ENCODE measurements around the gene SETD4.

Gene SETD4

GRCh38 chr21:36044056-36044455, 16.3 kb downstream of the SETD4 start:
- DNase-seq, result no peak

- no peak for DNase-seq
Measured at GRCh38 chr21:36041910-36042309, 18.4 kb downstream of the SETD4 start.

- no peak for DNase-seq
Measured at GRCh38 chr21:36040389-36040788, 19.9 kb downstream of the SETD4 start.

- DNase-seq, result no peak
Measured at GRCh38 chr21:36039861-36040260, 20.5 kb downstream of the SETD4 start.

- no peak for DNase-seq
Measured at GRCh38 chr21:36038701-36039497, 21.4 kb downstream of the SETD4 start.

GRCh38 chr21:36035381-36035791, 24.9 kb downstream of the SETD4 start:
- no peak for DNase-seq

GRCh38 chr21:36034211-36034913, 26.0 kb downstream of the SETD4 start:
- DNase-seq, result no peak

- DNase-seq, result no peak
Measured at GRCh38 chr21:36032647-36033406, 27.5 kb downstream of the SETD4 start.

- DNase-seq, result no peak
Measured at GRCh38 chr21:36030581-36031189, 29.6 kb downstream of the SETD4 start.

GRCh38 chr21:36029309-36029708, 31.0 kb downstream of the SETD4 start:
- DNase-seq, result no peak

- DNase-seq, result peak in 3 of 4 experiments; percentile 6 to 19 (median 18)
Measured at GRCh38 chr21:36028127-36029069, 31.9 kb downstream of the SETD4 start.

GRCh38 chr21:36027347-36027746, 33.0 kb downstream of the SETD4 start:
- DNase-seq, result no peak

- DNase-seq, result no peak
Measured at GRCh38 chr21:36024782-36025181, 35.5 kb downstream of the SETD4 start.

GRCh38 chr21:36023092-36023480, 37.2 kb downstream of the SETD4 start:
- DNase-seq, result no peak

GRCh38 chr21:36022427-36023091, 37.8 kb downstream of the SETD4 start:
- DNase-seq, result no peak

GRCh38 chr21:36021251-36021837, 39.0 kb downstream of the SETD4 start:
- no peak for DNase-seq

- no peak for DNase-seq
Measured at GRCh38 chr21:36015045-36015444, 45.3 kb downstream of the SETD4 start.

GRCh38 chr21:36010801-36011200, 49.5 kb downstream of the SETD4 start:
- DNase-seq, result no peak

- DNase-seq, result no peak
Measured at GRCh38 chr21:36008505-36008904, 51.8 kb downstream of the SETD4 start.

GRCh38 chr21:36005879-36006400, 54.4 kb downstream of the SETD4 start:
- DNase-seq, result no peak

- DNase-seq, result no peak
Measured at GRCh38 chr21:36005018-36005417, 55.3 kb downstream of the SETD4 start.
